ENCODE measurements around the gene FUT7.

Gene FUT7

DNA sequence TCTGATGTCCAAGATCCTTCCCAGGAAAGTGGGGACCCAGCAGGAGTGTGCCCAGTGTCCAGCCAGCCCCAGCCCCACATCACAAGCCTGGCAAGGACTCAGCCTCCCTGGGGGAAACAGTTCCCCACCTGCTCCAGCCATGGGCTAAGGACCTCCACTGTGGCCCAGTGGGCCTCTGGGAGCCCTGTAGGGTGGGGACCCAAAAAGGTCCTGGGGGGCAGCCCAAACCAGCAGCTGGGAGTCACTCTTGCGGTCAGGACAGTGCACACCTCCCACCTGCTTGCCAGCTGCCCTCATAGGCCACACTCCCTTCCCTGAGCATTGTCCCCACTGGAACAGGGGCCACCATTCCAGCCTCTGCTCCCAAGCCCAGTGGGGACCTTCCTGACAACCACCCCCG, 5.5 kb downstream of the FUT7 start:
- Mint-ChIP-seq H3K36me3 (ENCODE audit: low read depth) (no peaks in the 10 kb centered on the region), H3K4me1 (ENCODE audit: low read depth) (peaks cover 19% of the 10 kb centered on the region), H3K4me3 (no peak overlapping the region), H3K27ac (no peak overlapping the region), H3K9me3 (no peaks in the 10 kb centered on the region), H3K27me3 (ENCODE audit: low read depth) (no peaks in the 10 kb centered on the region)
- no peak for DNase-seq (ENCODE audit: low spot score)

GRCh38 chr9:137025517-137025966, 6.3 kb downstream of the FUT7 start:
- Mint-ChIP-seq H3K9me3 (no peaks in the 10 kb centered on the region), H3K27me3 (ENCODE audit: low read depth) (no peaks in the 10 kb centered on the region), H3K4me3 (no peak overlapping the region), H3K4me1 (ENCODE audit: low read depth) (peaks cover 16% of the 10 kb centered on the region), H3K27ac (no peak overlapping the region), H3K36me3 (ENCODE audit: low read depth) (no peaks in the 10 kb centered on the region)
- DNase-seq (ENCODE audit: low spot score), result no peak

- Mint-ChIP-seq H3K4me3 (no peak overlapping the region), H3K27ac (no peak overlapping the region), H3K9me3 (no peaks in the 10 kb centered on the region), H3K27me3 (ENCODE audit: low read depth) (no peaks in the 10 kb centered on the region), H3K36me3 (ENCODE audit: low read depth) (no peaks in the 10 kb centered on the region), H3K4me1 (ENCODE audit: low read depth) (peaks cover 3% of the 10 kb centered on the region)
- DNase-seq (ENCODE audit: low spot score), result no peak
Observed at GRCh38 chr9:137023583-137023991, 8.3 kb downstream of the FUT7 start.

DNA sequence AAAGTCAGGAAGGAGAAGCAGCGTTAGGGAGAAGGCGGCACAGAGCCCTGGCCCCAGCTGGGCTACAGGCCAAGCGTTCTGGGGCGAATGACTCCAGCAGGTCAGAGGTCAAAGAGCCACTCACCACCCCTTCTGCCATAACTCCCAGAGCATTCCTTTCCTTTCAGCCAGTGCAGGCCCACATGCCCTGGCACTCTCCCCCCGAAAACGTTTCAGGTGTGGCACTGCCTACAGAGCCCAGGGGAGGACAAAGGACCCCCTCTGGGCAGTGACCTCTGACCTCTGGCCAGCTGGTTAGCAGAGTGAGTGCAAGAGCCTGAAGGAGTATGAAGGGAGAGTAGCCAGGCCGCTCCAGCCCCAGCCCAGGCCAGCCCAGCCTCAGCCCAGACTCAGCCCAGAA, 8.7 kb downstream of the FUT7 start:
- H3K27ac Mint-ChIP-seq, result no peak overlapping the region
- no peaks in the 10 kb centered on the region for H3K27me3 Mint-ChIP-seq (ENCODE audit: low read depth)
- no peak overlapping the region for H3K4me3 Mint-ChIP-seq
- H3K36me3 Mint-ChIP-seq (ENCODE audit: low read depth), result no peaks in the 10 kb centered on the region
- no peak for DNase-seq (ENCODE audit: low spot score)
- H3K9me3 Mint-ChIP-seq, result no peaks in the 10 kb centered on the region
- H3K4me1 Mint-ChIP-seq (ENCODE audit: low read depth), result peaks cover 3% of the 10 kb centered on the region

DNA sequence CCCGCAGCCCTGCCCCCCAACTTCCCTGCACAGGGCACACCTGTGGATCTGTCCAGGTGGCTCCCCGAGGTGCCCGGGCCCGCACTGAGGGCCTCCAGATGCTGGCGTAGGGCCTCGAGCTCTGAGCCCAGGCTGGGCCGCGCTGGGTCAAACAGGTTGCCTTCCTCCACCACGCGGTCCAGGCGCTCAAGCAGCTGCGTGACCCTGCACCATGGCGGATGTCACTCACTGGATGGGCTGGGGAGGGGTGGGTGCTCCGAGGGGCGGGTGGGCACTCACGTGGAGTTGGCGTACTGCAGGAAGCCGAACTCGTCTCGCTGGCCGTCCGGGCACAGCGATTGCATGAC, 9.3 kb downstream of the FUT7 start:
- Mint-ChIP-seq H3K4me1 (ENCODE audit: low read depth) (peaks cover 3% of the 10 kb centered on the region), H3K27ac (no peak overlapping the region), H3K9me3 (no peaks in the 10 kb centered on the region), H3K36me3 (ENCODE audit: low read depth) (no peaks in the 10 kb centered on the region), H3K27me3 (ENCODE audit: low read depth) (no peaks in the 10 kb centered on the region), H3K4me3 (no peak overlapping the region)
- DNase-seq (ENCODE audit: low spot score), result no peak

DNA sequence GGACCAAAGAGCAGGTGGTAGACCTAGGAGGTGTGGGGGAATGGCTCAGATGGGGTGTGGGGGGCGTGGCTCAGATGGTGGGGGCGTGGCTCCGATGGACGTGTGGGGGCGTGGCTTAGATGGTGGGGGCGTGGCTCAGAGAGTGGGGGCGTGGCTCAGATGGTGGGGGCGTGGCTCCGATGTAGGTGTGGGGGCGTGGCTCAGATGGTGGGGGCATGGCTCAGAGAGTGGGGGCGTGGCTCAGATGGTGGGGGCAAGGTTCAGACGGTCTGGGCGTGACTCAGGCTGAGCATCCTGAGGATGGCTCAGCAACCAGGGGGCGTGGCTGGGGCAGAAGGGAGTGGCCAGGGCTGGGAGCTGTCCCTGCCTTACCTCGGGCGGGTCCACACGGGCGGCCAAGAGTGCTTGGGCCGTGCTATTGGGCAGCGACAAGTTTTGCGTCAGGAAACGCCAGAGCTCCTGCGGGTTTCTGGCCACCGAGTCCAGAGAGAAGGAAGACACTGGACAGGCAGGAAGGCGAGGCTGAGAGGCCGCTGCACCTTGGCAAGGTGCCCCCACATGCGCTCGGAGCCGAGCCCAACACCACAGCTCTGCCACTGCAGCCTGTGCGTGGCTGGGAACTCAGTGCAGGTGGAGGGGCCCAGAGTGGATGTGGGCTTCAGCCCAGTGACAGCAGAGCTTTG, 9.8 kb downstream of the FUT7 start:
- peak; percentile 75 for DNase-seq (ENCODE audit: low spot score)
- H3K36me3 Mint-ChIP-seq (ENCODE audit: low read depth), result no peaks in the 10 kb centered on the region
- H3K9me3 Mint-ChIP-seq, result no peaks in the 10 kb centered on the region
- H3K27ac Mint-ChIP-seq, result no peak overlapping the region
- peaks cover 3% of the 10 kb centered on the region for H3K4me1 Mint-ChIP-seq (ENCODE audit: low read depth)
- no peak overlapping the region for H3K4me3 Mint-ChIP-seq
- H3K27me3 Mint-ChIP-seq (ENCODE audit: low read depth), result no peaks in the 10 kb centered on the region

DNA sequence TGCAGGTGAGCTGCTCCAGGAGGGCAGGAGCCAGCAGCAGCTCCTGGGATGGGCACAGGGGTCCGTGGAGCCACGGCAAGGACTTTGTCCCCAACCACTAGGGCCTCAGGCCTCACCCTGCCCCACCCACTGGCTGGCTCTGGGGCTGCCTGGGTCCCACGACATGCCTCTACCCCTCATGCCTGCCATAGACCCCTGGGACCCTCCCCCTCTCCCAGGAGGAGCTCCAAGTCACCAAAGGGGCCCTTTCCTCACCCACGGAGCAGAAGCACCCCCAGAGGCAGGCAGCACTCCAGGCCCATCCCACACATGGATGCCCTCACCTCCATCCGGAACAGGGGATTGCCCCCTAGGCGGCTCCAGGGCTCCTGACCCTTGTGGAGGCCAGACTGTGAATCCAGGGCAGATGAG, 10.3 kb downstream of the FUT7 start:
- H3K4me1 Mint-ChIP-seq (ENCODE audit: low read depth), result peaks cover 3% of the 10 kb centered on the region
- H3K4me3 Mint-ChIP-seq, result no peak overlapping the region
- no peaks in the 10 kb centered on the region for H3K27me3 Mint-ChIP-seq (ENCODE audit: low read depth)
- no peak for DNase-seq (ENCODE audit: low spot score)
- no peaks in the 10 kb centered on the region for H3K36me3 Mint-ChIP-seq (ENCODE audit: low read depth)
- H3K9me3 Mint-ChIP-seq, result no peaks in the 10 kb centered on the region
- no peak overlapping the region for H3K27ac Mint-ChIP-seq

- Mint-ChIP-seq H3K36me3 (ENCODE audit: low read depth) (no peaks in the 10 kb centered on the region), H3K4me1 (ENCODE audit: low read depth) (peaks cover 3% of the 10 kb centered on the region), H3K27ac (no peak overlapping the region), H3K9me3 (no peaks in the 10 kb centered on the region), H3K4me3 (no peak overlapping the region), H3K27me3 (ENCODE audit: low read depth) (no peaks in the 10 kb centered on the region)
- DNase-seq (ENCODE audit: low spot score), result no peak
Observed at GRCh38 chr9:137020771-137021567, 10.9 kb downstream of the FUT7 start.

DNA sequence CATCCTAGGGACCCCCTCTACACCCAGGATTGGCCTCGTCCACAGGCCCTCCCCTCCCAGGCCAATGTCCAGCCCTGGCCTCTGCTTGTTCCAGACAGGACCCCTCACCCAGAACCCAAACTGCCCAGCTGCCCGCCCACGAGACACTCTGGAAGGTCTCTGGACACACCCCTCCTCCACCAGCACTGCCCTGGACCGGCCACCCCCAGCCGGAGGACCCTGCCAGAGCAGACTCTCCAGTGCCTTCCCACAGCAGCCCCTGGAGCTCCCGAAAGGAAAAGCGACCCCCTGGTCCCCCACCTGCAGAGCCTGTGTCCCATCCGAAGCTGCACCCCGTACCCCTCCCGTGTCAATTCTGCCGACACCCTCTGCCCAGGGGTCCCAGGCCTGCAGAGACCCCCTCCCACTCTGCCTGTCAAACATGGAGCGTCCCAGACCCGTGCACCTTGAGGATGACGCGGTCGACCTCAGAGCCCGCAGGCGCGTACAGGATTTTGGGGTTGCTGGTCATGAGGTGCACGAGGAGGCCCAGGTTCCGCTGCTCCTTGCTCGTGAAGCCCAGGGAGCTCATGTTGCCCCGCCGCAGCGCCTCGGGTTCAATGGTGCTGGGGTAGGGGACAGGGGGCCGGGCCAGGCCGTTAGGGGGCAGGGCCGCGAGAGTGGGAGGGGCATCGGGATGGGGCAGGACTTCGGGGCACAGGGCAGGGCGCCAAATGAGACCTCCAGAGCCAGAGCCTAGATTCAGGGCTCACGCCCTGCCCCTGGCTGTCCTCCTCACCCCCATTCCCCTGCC, 11.8 kb downstream of the FUT7 start:
- no peaks in the 10 kb centered on the region for H3K36me3 Mint-ChIP-seq (ENCODE audit: low read depth)
- H3K4me1 Mint-ChIP-seq (ENCODE audit: low read depth), result peaks cover 3% of the 10 kb centered on the region
- no peak for DNase-seq (ENCODE audit: low spot score)
- H3K9me3 Mint-ChIP-seq, result no peaks in the 10 kb centered on the region
- no peak overlapping the region for H3K27ac Mint-ChIP-seq
- H3K27me3 Mint-ChIP-seq (ENCODE audit: low read depth), result no peaks in the 10 kb centered on the region
- no peak overlapping the region for H3K4me3 Mint-ChIP-seq

GRCh38 chr9:137018761-137019559, 12.9 kb downstream of the FUT7 start:
- Mint-ChIP-seq H3K27ac (no peak overlapping the region), H3K36me3 (ENCODE audit: low read depth) (no peaks in the 10 kb centered on the region)

DNA sequence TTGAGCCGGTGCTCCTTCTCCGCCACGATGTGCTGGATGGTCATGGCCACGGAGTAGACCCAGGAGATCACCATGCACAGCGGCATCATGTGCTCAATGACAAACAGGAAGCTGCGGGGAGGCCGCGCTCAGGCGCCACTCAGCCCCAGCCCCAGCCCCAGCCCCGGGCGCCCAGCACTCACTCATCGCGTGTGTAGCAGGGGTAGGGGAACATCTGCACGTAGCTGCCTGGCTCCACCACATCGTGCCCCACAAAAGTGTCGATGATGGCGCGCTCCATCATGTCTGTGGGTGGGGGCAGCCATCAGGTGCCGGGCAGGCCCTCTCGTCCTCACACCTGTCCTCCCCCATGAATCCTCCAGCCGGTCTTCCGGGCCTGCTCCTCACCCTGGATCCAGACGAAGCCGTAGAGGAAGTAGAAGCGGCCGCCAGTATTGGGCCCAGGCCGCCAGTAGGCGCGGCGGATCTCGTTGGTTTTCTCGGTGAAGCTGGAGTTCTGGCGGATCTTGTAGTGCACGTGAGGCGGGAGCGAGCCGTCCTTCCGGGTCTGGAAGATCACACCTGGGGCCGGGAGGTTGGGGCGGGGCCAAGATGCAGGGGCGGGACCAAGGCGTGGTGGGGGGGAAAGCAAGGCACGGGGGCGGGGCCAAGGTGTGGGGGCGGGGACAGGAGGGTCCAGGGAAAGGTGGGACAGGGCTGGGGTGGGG, 13.9 kb downstream of the FUT7 start:
- Mint-ChIP-seq H3K36me3 (ENCODE audit: low read depth) (no peaks in the 10 kb centered on the region), H3K9me3 (no peaks in the 10 kb centered on the region), H3K4me3 (no peak overlapping the region), H3K27me3 (ENCODE audit: low read depth) (no peaks in the 10 kb centered on the region), H3K27ac (no peak overlapping the region), H3K4me1 (ENCODE audit: low read depth) (peaks cover 3% of the 10 kb centered on the region)
- DNase-seq (ENCODE audit: low spot score), result no peak

More at GRCh38 chr9:137018761-137019559, 12.9 kb downstream of the FUT7 start:
- Mint-ChIP-seq H3K4me1 (ENCODE audit: low read depth) (peaks cover 3% of the 10 kb centered on the region), H3K9me3 (no peaks in the 10 kb centered on the region), H3K4me3 (no peak overlapping the region), H3K27me3 (ENCODE audit: low read depth) (no peaks in the 10 kb centered on the region)
- no peak for DNase-seq (ENCODE audit: low spot score)

GRCh38 chr9:137017071-137017470, 14.8 kb downstream of the FUT7 start:
- no peak overlapping the region for H3K4me3 Mint-ChIP-seq
- H3K36me3 Mint-ChIP-seq (ENCODE audit: low read depth), result no peaks in the 10 kb centered on the region
- H3K4me1 Mint-ChIP-seq (ENCODE audit: low read depth), result peaks cover under 1% of the 10 kb centered on the region
- H3K27me3 Mint-ChIP-seq (ENCODE audit: low read depth), result no peaks in the 10 kb centered on the region
- no peaks in the 10 kb centered on the region for H3K9me3 Mint-ChIP-seq
- no peak overlapping the region for H3K27ac Mint-ChIP-seq
- no peak for DNase-seq (ENCODE audit: low spot score)

DNA sequence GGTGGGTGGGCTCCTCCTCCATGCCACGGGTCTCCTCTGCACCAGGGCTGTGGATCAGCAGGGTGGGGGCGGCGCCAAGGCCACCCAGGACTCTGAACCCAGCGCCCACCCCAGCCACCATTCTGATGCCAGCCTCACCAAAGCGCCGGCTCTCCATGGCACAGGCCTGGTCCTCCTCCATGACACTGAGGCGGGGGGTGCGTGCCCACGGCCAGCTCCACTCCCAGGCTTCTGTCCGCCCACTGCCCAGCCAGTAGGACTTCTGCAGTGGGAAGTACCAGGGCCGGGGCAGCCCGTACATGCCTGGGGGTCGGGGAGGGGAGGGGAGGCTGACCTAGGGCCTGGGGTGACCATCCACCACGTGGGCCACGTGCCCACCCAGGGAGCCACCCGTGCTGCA, 15.5 kb downstream of the FUT7 start:
- no peaks in the 10 kb centered on the region for H3K9me3 Mint-ChIP-seq
- no peaks in the 10 kb centered on the region for H3K4me1 Mint-ChIP-seq (ENCODE audit: low read depth)
- no peak for DNase-seq (ENCODE audit: low spot score)

More for the DNA sequence above, 15.5 kb downstream of the FUT7 start:
- Mint-ChIP-seq H3K36me3 (ENCODE audit: low read depth) (no peaks in the 10 kb centered on the region), H3K4me3 (no peak overlapping the region), H3K27ac (no peak overlapping the region), H3K27me3 (ENCODE audit: low read depth) (no peaks in the 10 kb centered on the region)
